Subcutaneous abdominal adipose tissue (tissue), 5 donors: ENCODE results near the gene FAM228A.

Experiments used
- H3K27ac ChIP-seq: one replicate; pipeline ENCODE4 v1.7.0; 2013; ENCODE audit warnings: low read depth, mild to moderate bottlenecking, inconsistent platforms, low read length, moderate library complexity
- H3K27me3 ChIP-seq, 5 donors: one replicate each; pipeline ENCODE4 v1.7.0; 2013; ENCODE audit warnings: low read length in 5 of 5, inconsistent platforms in 1 of 5; ENCODE audit not compliant: control insufficient read depth in 5 of 5, insufficient read depth in 4 of 5
- H3K36me3 ChIP-seq, 5 donors: one replicate each; pipeline ENCODE4 v1.7.0; 2013; ENCODE audit warnings: low read length in 5 of 5; ENCODE audit not compliant: control insufficient read depth in 5 of 5, insufficient read depth in 5 of 5
- H3K4me1 ChIP-seq, 5 donors: one replicate each; pipeline ENCODE4 v1.7.0; 2013; ENCODE audit warnings: low read length in 5 of 5, mild to moderate bottlenecking in 3 of 5, moderate library complexity in 1 of 5; ENCODE audit not compliant: control insufficient read depth in 5 of 5, insufficient read depth in 5 of 5
- H3K4me3 ChIP-seq, 5 donors: one replicate each; pipeline ENCODE4 v1.7.0; 2013; ENCODE audit warnings: low read length in 5 of 5, low read depth in 1 of 5
- H3K9ac ChIP-seq, 5 donors: one replicate each; pipeline ENCODE4 v1.7.0; 2013; ENCODE audit warnings: low read length in 5 of 5, mild to moderate bottlenecking in 4 of 5, moderate library complexity in 3 of 5
- H3K9me3 ChIP-seq, 5 donors: one replicate each; pipeline ENCODE4 v1.7.0; 2013; ENCODE audit warnings: low read length in 5 of 5; ENCODE audit not compliant: control insufficient read depth in 5 of 5
- donor health status: healthy.
- donor health status: healthy.
- donor health status: healthy.
- donor health status: healthy.
- donor health status: healthy.

Gene FAM228A

GRCh38 chr2:24238158-24238557, 63.3 kb downstream of the FAM228A start:
- Histone ChIP-seq H3K4me1 (peaks cover 0 to 5% (median 0%) of the 10 kb centered on the region in 5 donors), H3K27ac (no peak overlapping the region), H3K27me3 (no peaks in the 10 kb centered on the region), H3K9ac (no peak overlapping the region), H3K4me3 (no peak overlapping the region), H3K36me3 (peaks cover 7 to 22% (median 11%) of the 10 kb centered on the region in 5 donors), H3K9me3 (no peaks in the 10 kb centered on the region)

- H3K9ac ChIP-seq: no peak overlapping the region
- no peaks in the 10 kb centered on the region for H3K9me3 ChIP-seq
- H3K27me3 ChIP-seq: no peaks in the 10 kb centered on the region
- peaks cover 9 to 32% (median 13%) of the 10 kb centered on the region in 5 donors for H3K36me3 ChIP-seq
- no peak overlapping the region for H3K4me3 ChIP-seq
- peaks cover 0 to 5% (median 0%) of the 10 kb centered on the region in 5 donors for H3K4me1 ChIP-seq
- no peak overlapping the region for H3K27ac ChIP-seq
Observed at GRCh38 chr2:24239553-24239952, 64.7 kb downstream of the FAM228A start.
